Measurements from ENCODE around the gene ITSN2.
"Not testable (repeated sequence)": the region's sequence is repeated elsewhere in the genome, so short reads cannot be mapped to it uniquely, and the experiment has no call there.

The ITSN2 gene

DNA sequence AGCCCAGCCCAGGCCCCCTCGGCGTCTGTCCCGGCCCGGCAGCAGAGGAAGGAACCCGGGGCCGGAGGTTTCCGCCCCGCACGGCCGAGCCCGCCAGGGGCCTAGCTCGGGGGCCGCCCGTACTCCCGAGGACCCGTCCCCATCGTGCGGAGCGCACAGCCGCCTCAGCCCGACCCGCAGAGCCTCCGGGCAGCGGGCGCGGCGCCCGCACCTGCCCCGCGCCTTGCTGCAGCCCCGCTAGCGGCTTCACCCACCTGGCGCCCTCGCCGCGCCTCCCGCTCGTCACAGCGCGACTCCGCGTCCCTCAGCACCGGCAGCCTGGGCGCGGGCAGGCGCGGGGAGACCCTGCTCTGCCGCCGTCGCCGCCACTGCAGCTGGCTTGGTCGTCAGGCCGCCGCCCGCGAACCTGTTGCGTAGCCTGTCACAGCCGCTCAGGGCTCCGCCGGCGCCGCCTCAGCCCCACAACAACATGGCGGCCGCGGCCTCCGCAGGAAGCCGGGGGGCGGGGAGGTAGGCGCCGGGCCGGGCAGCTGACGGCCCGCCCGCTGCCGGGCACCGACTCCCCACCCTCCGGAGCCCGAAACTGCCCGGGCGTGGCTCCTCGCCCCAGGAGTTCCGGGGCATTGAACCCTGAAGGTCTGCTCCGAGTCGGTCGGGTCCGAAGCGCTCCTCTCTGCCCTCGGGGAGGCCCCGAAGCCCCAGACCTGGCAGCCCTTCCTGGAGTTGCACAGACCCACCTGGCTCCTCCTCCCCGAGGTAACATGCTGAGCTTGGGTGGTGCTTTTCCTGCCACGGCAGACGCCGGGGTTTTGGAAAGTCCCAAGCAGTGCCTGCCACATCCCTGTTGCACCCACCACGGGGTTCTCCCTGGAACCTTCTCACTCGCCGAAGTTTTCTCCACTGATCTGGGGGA, at the start of gene ITSN2:
ITSN2 (minus strand) TSS at position 487 of the 913 bp plus-strand sequence. CDS start 32,454 bp downstream, outside the sequence.
- TF ChIP-seq, protein P1, sequence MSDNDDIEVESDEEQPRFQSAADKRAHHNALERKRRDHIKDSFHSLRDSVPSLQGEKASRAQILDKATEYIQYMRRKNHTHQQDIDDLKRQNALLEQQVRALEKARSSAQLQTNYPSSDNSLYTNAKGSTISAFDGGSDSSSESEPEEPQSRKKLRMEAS (IDR thresholded peaks at IDR 0.05; ENCODE audit: low read depth, low read length): 0 out of 2 replicates have a peak, but pooled peaks have one; percentile 18
- TF ChIP-seq MYC (IDR thresholded peaks at IDR 0.05; ENCODE audit: low read depth, low read length) (no peak), POLR2A (IDR thresholded peaks at IDR 0.05; ENCODE audit: extremely low read depth, insufficient read length) (peak; percentile 58)
- H3K4me3 ChIP-seq (ENCODE audit: low read depth, low read length): peak within 1 kb of the TSS; percentile 66
- peak; percentile 90 for DNase-seq (ENCODE audit: low read depth)

DNA sequence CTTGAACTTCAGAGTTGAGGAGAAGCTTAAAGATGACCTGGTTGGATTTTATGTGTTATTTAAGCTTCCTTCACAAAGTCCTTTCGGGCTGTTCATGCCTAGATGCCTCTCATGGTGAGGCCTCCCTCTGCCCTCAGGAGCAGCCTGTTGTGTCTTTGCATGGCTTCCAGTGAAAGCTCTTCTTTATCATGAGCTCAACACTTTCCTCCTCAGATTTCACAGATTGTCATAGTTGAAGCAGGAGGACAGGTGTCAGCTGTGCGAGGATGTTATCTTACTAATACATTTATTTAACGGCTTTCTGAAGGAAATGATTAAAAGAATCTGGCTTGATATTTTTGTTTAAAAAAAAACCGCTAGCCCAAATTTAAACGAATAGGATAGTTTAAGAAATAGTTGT, 48.8 kb upstream of the ITSN2 start:
- TF ChIP-seq, protein P1 (IDR thresholded peaks at IDR 0.05; ENCODE audit: low read depth, low read length): no peak
- TF ChIP-seq MYC (IDR thresholded peaks at IDR 0.05; ENCODE audit: low read depth, low read length) (no peak), POLR2A (IDR thresholded peaks at IDR 0.05; ENCODE audit: extremely low read depth, insufficient read length) (no peak)
- TF ChIP-seq, protein P2, sequence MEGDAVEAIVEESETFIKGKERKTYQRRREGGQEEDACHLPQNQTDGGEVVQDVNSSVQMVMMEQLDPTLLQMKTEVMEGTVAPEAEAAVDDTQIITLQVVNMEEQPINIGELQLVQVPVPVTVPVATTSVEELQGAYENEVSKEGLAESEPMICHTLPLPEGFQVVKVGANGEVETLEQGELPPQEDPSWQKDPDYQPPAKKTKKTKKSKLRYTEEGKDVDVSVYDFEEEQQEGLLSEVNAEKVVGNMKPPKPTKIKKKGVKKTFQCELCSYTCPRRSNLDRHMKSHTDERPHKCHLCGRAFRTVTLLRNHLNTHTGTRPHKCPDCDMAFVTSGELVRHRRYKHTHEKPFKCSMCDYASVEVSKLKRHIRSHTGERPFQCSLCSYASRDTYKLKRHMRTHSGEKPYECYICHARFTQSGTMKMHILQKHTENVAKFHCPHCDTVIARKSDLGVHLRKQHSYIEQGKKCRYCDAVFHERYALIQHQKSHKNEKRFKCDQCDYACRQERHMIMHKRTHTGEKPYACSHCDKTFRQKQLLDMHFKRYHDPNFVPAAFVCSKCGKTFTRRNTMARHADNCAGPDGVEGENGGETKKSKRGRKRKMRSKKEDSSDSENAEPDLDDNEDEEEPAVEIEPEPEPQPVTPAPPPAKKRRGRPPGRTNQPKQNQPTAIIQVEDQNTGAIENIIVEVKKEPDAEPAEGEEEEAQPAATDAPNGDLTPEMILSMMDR (IDR thresholded peaks at IDR 0.05; ENCODE audit: low read depth, low read length): no peak
- no peak overlapping the region for H3K4me3 ChIP-seq (ENCODE audit: low read depth, low read length)
- no peak for DNase-seq (ENCODE audit: low read depth)

DNA sequence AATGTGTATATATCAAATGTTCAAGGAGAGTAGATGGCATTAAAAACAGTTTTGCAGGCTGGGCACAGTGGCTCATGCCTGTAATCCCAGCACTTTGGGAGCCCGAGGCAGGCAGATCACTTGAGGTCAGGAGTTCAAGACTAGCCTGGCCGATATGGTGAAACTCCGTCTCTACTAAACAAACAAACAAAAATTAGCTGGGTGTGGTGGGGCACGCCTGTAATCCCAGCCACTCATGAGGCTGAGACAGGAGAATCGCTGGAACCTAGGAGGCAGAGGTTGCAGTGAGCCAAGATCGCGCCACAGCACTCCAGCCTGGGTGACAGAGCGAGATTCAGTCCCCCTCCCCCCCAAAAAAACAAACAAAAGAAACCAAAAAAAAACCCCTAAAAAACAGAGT, 48.4 kb upstream of the ITSN2 start:
- not testable (repeated sequence) for H3K4me3 ChIP-seq (ENCODE audit: low read depth, low read length); DNase-seq (ENCODE audit: low read depth)

DNA sequence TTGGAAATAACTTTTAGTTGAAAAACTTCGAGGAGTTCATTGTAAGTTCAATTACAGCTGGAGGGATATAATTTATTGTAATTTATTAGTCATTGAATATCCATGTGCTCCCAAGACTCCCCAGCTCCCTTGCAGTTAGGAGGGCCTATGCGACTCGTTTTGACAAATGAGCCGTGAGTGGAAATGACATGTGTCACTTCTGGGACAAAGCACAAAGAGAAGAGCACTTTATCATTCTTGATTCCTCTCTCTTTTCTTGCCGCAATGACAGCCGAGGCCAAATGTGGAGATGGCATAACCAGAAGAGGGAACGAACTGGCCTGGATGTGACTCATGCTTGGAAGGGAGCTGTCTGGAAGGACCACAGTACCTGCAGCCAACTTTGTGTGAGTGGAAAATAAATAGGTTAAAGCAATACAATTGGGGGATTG, 44.2 kb upstream of the ITSN2 start:
- no peak overlapping the region for H3K4me3 ChIP-seq (ENCODE audit: low read depth, low read length)

DNA sequence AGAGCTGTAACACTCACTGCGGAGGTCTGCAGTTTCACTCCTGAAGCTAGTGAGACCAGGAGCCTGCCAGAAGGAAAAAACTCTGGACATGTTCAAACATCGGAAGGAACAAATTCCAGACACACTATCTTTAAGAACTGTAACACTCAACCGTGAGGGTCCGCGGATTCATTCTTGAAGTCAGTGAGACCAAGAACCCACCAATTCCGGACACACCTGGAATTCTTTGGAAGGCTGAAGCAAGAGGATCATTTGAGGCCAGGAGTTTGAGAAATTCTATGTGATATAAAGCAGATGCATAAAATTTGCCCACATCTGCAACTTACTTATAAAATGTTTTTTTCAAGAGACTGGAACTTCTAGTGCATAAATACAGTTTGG, 43.5 kb upstream of the ITSN2 start:
- H3K4me3 ChIP-seq (ENCODE audit: low read depth, low read length): no peak overlapping the region
- TF ChIP-seq, protein P2 (IDR thresholded peaks at IDR 0.05; ENCODE audit: low read depth, low read length): no peak
- TF ChIP-seq, protein P1 (IDR thresholded peaks at IDR 0.05; ENCODE audit: low read depth, low read length): no peak
- no peak for TF ChIP-seq MYC (IDR thresholded peaks at IDR 0.05; ENCODE audit: low read depth, low read length)
- no peak for TF ChIP-seq POLR2A (IDR thresholded peaks at IDR 0.05; ENCODE audit: extremely low read depth, insufficient read length)
- DNase-seq (ENCODE audit: low read depth): no peak

More for the DNA sequence above, 44.2 kb upstream of the ITSN2 start:
- DNase-seq (ENCODE audit: low read depth): no peak
- TF ChIP-seq, protein P2 (IDR thresholded peaks at IDR 0.05; ENCODE audit: low read depth, low read length): no peak
- TF ChIP-seq, protein P1 (IDR thresholded peaks at IDR 0.05; ENCODE audit: low read depth, low read length): no peak
- no peak for TF ChIP-seq POLR2A (IDR thresholded peaks at IDR 0.05; ENCODE audit: extremely low read depth, insufficient read length)
- no peak for TF ChIP-seq MYC (IDR thresholded peaks at IDR 0.05; ENCODE audit: low read depth, low read length)

DNA sequence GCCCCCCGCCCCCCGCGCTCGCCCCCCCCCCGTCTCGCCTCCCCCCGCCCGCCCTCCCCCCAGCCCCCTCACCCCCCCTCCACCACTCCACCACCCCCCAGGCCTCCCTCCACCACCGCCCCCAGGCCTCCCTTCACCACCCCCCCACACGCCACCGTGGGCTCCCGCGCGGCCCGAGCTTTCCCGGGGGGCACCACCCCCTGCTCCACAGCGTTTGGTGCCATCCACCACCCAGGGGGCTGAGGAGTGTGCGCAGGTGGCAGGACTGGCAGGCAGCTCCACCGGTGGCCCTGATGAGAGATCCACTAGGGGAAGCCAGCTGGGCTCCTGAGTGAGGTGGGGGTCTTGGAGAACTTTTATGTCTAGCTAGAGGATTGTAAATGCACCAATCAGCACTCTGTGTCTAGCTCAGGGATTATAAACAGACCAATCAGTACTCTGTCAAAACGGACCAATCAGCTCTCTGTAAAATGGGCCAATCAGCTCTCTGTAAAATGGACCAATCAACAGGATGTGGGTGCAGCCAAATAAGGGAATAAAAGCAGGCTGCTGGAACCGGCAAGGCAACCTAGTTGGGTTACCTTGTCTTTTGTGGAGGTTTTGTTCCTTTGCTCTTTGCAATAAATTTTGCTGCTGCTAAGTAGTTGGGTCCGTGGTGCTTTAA, 43.0 kb upstream of the ITSN2 start:
- no peak for DNase-seq (ENCODE audit: low read depth)
- no peak for TF ChIP-seq MYC (IDR thresholded peaks at IDR 0.05; ENCODE audit: low read depth, low read length)
- TF ChIP-seq, protein P2 (IDR thresholded peaks at IDR 0.05; ENCODE audit: low read depth, low read length): no peak
- H3K4me3 ChIP-seq (ENCODE audit: low read depth, low read length): no peak overlapping the region

Measured in NB4 (cell line).